ENCODE data around the gene KLK11.

Gene KLK11

DNA sequence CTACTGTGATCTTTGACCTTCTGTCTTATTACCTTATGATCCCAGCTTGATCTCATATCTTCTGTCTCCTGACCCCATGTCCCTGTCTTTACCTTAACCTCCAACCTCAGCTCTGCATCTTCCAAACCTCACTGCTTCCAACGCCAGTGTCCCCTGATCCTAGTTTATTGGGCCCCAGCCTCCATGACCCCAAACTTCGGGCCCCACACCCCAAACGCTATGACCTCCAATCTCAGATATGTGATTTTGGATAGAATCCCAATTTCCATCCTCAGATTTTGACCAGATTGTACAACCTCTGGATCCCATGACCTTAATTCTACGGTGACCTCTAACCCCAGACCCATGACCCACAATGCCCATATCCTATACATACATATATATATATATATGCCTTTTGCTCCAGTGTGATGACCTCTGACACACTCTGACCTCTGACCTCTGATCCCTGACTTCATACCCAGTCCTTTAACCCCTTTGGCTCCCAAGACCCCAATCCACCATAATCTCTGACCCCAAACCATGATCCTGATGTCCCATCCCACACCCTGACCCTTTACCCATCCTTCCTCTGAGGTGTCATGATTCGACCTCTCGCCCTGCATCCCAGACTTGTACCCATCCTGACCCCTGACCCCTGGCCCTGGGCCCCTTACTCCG, 4.9 kb upstream of the KLK11 start:
- DNase-seq (ENCODE audit: low spot score), result no peak
- TF ChIP-seq, protein P1, sequence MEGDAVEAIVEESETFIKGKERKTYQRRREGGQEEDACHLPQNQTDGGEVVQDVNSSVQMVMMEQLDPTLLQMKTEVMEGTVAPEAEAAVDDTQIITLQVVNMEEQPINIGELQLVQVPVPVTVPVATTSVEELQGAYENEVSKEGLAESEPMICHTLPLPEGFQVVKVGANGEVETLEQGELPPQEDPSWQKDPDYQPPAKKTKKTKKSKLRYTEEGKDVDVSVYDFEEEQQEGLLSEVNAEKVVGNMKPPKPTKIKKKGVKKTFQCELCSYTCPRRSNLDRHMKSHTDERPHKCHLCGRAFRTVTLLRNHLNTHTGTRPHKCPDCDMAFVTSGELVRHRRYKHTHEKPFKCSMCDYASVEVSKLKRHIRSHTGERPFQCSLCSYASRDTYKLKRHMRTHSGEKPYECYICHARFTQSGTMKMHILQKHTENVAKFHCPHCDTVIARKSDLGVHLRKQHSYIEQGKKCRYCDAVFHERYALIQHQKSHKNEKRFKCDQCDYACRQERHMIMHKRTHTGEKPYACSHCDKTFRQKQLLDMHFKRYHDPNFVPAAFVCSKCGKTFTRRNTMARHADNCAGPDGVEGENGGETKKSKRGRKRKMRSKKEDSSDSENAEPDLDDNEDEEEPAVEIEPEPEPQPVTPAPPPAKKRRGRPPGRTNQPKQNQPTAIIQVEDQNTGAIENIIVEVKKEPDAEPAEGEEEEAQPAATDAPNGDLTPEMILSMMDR (IDR thresholded peaks at IDR 0.05; ENCODE audit: extremely low read depth, insufficient read depth, missing control alignments), result no peak
- in situ Hi-C loops (cut with MboI; ENCODE audit: low pct_unique_long_range_greater_than_20kb, low sequenced_read_pairs, unreplicated experiment), result no loop called here

DNA sequence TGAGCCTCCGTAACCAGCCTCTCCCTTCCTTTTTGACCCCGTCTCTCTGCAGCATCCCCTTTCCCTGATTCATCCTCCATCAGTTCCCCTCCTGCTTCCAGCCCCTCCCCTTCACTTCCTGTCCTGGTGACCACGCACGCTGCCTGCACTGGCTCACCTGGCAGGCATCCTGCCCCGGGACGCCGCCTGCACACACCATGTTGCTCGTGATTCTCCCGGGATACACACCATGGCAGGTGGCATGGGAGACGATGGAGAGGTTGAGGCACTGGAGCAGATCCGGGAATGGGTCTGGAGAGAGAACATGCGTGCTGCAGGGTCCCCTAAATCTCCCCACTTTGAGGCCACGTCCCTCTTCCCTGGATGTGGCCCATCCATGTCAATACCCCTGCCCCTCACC, 4.2 kb upstream of the KLK11 start:
- TF ChIP-seq, protein P1 (IDR thresholded peaks at IDR 0.05; ENCODE audit: extremely low read depth, insufficient read depth, missing control alignments), result no peak
- in situ Hi-C loops (cut with MboI; ENCODE audit: low pct_unique_long_range_greater_than_20kb, low sequenced_read_pairs, unreplicated experiment), result no loop called here
- no peak for DNase-seq (ENCODE audit: low spot score)

DNA sequence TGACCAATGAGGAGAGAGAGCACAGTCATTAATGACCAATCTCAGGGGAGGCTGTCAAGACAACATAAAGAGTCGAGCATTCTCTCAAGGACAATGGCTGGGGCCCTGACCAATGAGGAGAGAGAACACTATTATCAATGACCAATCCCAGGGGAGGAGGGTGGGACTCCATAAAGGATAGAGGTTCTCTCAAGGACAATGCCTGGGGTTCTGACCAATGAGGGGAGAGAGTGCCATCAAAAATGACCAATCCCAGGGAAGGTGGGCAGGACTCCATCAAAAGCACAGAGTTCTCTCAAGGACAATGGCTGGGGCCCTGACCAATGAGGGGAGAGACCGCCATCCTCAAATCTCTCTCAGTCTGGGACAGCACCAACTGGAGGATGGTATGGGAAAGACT, 3.3 kb upstream of the KLK11 start:
- TF ChIP-seq, protein P1 (IDR thresholded peaks at IDR 0.05; ENCODE audit: extremely low read depth, insufficient read depth, missing control alignments), result no peak
- in situ Hi-C loops (cut with MboI; ENCODE audit: low pct_unique_long_range_greater_than_20kb, low sequenced_read_pairs, unreplicated experiment), result no loop called here

DNA sequence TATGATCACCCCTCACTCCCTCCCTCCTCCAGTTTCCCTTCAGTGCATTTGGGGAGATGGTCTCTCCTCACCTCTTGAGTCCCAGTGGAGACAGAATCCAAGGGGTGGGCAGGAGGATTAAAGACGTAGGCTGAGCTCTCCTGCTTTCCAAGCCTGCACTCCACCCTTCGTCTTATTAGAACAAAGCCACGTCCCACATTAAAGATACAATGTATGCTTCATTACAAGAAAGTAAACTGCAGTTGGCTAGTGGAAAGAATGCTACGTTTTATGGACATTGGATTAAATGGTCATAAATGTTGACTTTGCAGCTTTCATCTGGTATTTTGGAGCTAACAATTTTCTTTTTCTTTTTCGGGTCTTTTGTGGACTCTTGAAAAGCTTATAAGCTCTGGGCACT, 1.5 kb upstream of the KLK11 start:
- TF ChIP-seq, protein P1 (IDR thresholded peaks at IDR 0.05; ENCODE audit: extremely low read depth, insufficient read depth, missing control alignments), result no peak
- DNase-seq (ENCODE audit: low spot score), result no peak
- in situ Hi-C loops (cut with MboI; ENCODE audit: low pct_unique_long_range_greater_than_20kb, low sequenced_read_pairs, unreplicated experiment), result no loop called here

More for the DNA sequence above, 3.3 kb upstream of the KLK11 start:
- DNase-seq (ENCODE audit: low spot score), result no peak

DNA sequence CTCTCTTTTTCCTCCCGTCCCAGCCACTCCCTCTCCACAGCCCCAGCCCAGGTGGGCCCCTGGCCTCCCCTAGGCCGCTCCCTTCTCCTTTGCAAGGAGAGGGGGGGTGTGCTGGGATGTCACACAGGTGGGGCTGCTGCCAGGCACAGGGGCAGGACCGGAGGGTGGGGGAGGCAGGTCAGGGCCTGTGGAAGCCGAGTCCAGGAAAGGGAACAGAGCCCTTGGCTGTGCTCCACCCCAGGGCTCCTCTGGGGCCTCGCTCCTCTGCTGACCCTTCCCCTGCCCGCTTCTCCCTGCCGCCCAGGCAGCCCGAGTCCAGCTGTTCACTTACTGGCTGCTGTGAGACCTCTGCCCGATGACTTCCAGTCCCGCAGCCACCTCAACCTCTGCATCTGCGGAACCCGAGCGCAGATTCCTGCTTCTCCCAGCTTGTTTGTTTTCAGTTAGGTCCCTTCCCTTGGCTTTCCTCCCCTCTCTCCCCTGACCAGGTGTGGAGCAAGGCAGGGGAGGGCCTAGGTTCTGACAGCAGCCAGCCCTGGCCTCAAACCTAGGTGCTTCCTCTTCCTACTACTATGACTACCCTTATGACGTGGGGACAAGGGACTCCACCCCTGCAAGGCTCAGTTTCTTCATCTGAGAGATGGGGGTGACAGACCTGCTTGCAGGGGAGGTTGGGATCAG, 850 bp upstream of the KLK11 start:
- in situ Hi-C loops (cut with MboI; ENCODE audit: low pct_unique_long_range_greater_than_20kb, low sequenced_read_pairs, unreplicated experiment), result no loop called here
- no peak for DNase-seq (ENCODE audit: low spot score)
- TF ChIP-seq, protein P1 (IDR thresholded peaks at IDR 0.05; ENCODE audit: extremely low read depth, insufficient read depth, missing control alignments), result no peak

DNA sequence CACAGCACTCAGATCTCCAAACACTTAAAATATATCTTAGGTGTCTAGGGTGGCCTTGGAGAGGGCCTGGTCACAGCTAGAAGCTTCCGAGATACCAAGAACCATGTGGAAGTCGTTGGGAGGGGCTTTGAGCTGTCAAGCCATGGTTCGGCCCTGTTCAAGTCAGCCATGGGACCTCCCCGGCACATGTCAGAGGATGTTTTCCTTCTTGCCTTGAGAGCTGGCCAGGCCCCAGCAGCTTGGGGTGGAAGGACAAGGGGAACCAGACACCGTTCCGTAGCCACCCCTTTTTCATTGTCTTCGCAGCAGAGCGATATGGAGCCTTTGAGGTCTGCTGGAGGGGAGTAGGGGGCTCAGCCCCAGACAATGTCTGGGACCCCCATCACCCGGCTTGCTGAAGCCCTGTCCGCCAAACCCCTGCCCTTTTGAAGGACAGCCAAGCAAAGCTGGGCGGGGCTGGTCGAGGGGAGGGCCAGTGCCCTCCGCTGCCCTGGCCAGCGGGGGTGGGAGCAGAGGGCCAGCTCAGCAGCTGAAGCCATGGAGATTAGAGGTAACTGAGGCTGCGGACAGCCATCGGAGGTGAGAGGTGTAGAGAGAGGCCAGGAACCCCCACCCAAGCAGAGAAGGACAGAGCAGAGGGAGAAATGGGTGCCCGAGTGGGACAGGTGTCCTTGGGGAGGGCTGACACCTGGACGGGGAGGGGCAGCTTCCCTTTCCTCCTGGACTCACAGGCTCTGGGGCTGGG, 435 bp downstream of the KLK11 start:
- no peak for DNase-seq (ENCODE audit: low spot score)
- in situ Hi-C loops (cut with MboI; ENCODE audit: low pct_unique_long_range_greater_than_20kb, low sequenced_read_pairs, unreplicated experiment), result no loop called here
- TF ChIP-seq, protein P1 (IDR thresholded peaks at IDR 0.05; ENCODE audit: extremely low read depth, insufficient read depth, missing control alignments), result no peak

Data from GM13977 (cell line).